Measurements from ENCODE around the gene BRF1.
"Not testable (repeated sequence)": the region's sequence is repeated elsewhere in the genome, so short reads cannot be mapped to it uniquely, and the experiment has no call there.

The BRF1 gene

GRCh38 chr14:105287249-105288102, 13.3 kb downstream of the BRF1 start:
- no peak for DNase-seq

- no peak for DNase-seq
Observed at GRCh38 chr14:105286759-105287144, 14.0 kb downstream of the BRF1 start.

- DNase-seq, result no peak
Observed at GRCh38 chr14:105285174-105285573, 15.6 kb downstream of the BRF1 start.

GRCh38 chr14:105283899-105284298, 16.9 kb downstream of the BRF1 start:
- DNase-seq, result no peak

- no peak for DNase-seq
Observed at GRCh38 chr14:105283028-105283427, 17.8 kb downstream of the BRF1 start.

GRCh38 chr14:105282098-105282725, 18.6 kb downstream of the BRF1 start:
- DNase-seq, result no peak

GRCh38 chr14:105281371-105282097, 19.3 kb downstream of the BRF1 start:
- no peak for DNase-seq

- DNase-seq, result no peak
Observed at GRCh38 chr14:105280525-105280924, 20.3 kb downstream of the BRF1 start.

- DNase-seq, result no peak
Observed at GRCh38 chr14:105279642-105280361, 21.0 kb downstream of the BRF1 start.

- DNase-seq, result not testable (repeated sequence)
Observed at GRCh38 chr14:105277448-105277847, 23.4 kb downstream of the BRF1 start.

- DNase-seq, result no peak
Observed at GRCh38 chr14:105275267-105275946, 25.4 kb downstream of the BRF1 start.

- DNase-seq, result no peak
Observed at GRCh38 chr14:105274637-105275036, 26.2 kb downstream of the BRF1 start.

GRCh38 chr14:105273062-105273461, 27.7 kb downstream of the BRF1 start:
- DNase-seq, result no peak

GRCh38 chr14:105272623-105273022, 28.2 kb downstream of the BRF1 start:
- no peak for DNase-seq

GRCh38 chr14:105271224-105271890, 29.4 kb downstream of the BRF1 start:
- DNase-seq, result no peak

- DNase-seq, result no peak
Observed at GRCh38 chr14:105269405-105269804, 31.4 kb downstream of the BRF1 start.

- no peak for DNase-seq
Observed at GRCh38 chr14:105268736-105269354, 32.0 kb downstream of the BRF1 start.

- DNase-seq, result no peak
Observed at GRCh38 chr14:105267820-105268548, 32.8 kb downstream of the BRF1 start.

GRCh38 chr14:105261781-105262180, 39.0 kb downstream of the BRF1 start:
- no peak for DNase-seq

GRCh38 chr14:105260959-105261358, 39.8 kb downstream of the BRF1 start:
- DNase-seq, result no peak

GRCh38 chr14:105258846-105259245, 42.0 kb downstream of the BRF1 start:
- DNase-seq, result no peak

Data from effector CD4-positive, alpha-beta T cell (primary cell).